WTC11 (cell line): ENCODE data around the gene OCA2. TPM values are rescaled to one million over a fixed set of nuclear protein-coding genes. Genes with fewer than 3 reads are reported as not detected.
"Not testable (repeated sequence)": the region's sequence is repeated elsewhere in the genome, so short reads cannot be mapped to it uniquely, and the experiment has no call there.

Source experiments
- ATAC-seq: fragments of 200-7000 bp; cut with Tn5 transposase; 2 replicates; pipeline ENCODE4 v1.10.0; 2021; ENCODE audit warnings: mild to moderate bottlenecking, moderate library complexity
- CTCF ChIA-PET: fragments of 300-600 bp; sonication (Branson Sonifier 250); formaldehyde crosslinking; loops from one replicate; lab custom pipeline; 2021; ENCODE audit warnings: antibody characterized with exemption; lab: Charles Lee
- POLR2A ChIA-PET: fragments of 350-600 bp; sonication (Branson Sonifier 250); formaldehyde crosslinking; loops from one replicate; lab custom pipeline; 2021; ENCODE audit warnings: antibody characterized with exemption; lab: Charles Lee
- DNase-seq: peaks from one replicate; pipeline ENCODE4 v3.0.0; 2021; ENCODE audit warnings: low spot score
- H3K27ac Mint-ChIP-seq: 2 replicates; pipeline ENCODE4 v1.8.0; 2021; ENCODE audit warnings: mixed read lengths
- H3K27me3 Mint-ChIP-seq: 2 replicates; pipeline ENCODE4 v1.8.0; 2021; ENCODE audit warnings: low read depth, mild to moderate bottlenecking, moderate library complexity, mixed read lengths
- H3K36me3 Mint-ChIP-seq: 2 replicates; pipeline ENCODE4 v1.8.0; 2021; ENCODE audit warnings: mixed read lengths
- H3K4me1 Mint-ChIP-seq: 2 replicates; pipeline ENCODE4 v1.8.0; 2022; ENCODE audit warnings: mixed read lengths
- H3K4me3 Mint-ChIP-seq: 2 replicates; pipeline ENCODE4 v1.8.0; 2021; ENCODE audit warnings: mild to moderate bottlenecking, moderate library complexity, mixed read lengths
- H3K9me3 Mint-ChIP-seq: 2 replicates; pipeline ENCODE4 v1.8.0; 2021; ENCODE audit warnings: mixed read lengths
- CREM ChIP-seq: sonication (generic); formaldehyde crosslinking; IDR thresholded peaks from 2 replicates; pipeline ENCODE4 v1.8.1; 2022; ENCODE audit warnings: mild to moderate bottlenecking, missing genetic modification reagents, moderate library complexity
- E2F4 ChIP-seq: sonication (generic); formaldehyde crosslinking; IDR thresholded peaks from 2 replicates; pipeline ENCODE4 v1.8.1; 2022; ENCODE audit warnings: low read depth, mild to moderate bottlenecking, moderate library complexity, missing genetic modification reagents, borderline replicate concordance
- ELF4 ChIP-seq: sonication (generic); formaldehyde crosslinking; IDR thresholded peaks from 2 replicates; pipeline ENCODE4 v1.8.1; 2022; ENCODE audit warnings: low read depth, mild to moderate bottlenecking, moderate library complexity, missing genetic modification reagents
- KAT7 ChIP-seq: sonication (generic); formaldehyde crosslinking; IDR thresholded peaks from 2 replicates; pipeline ENCODE4 v1.8.1; 2023; ENCODE audit warnings: missing genetic modification reagents, mild to moderate bottlenecking, borderline replicate concordance
- MLX ChIP-seq: sonication (generic); formaldehyde crosslinking; IDR thresholded peaks from 2 replicates; pipeline ENCODE4 v1.8.1; 2023; ENCODE audit warnings: mild to moderate bottlenecking, missing genetic modification reagents, moderate library complexity
- NFATC4 ChIP-seq: fragments of 250-450 bp; sonication (Bioruptor Pico); IDR thresholded peaks from 2 replicates; pipeline ENCODE4 v1.9.0; 2021; ENCODE audit warnings: mild to moderate bottlenecking
- NFE2L1 ChIP-seq: sonication (generic); formaldehyde crosslinking; IDR thresholded peaks from 2 replicates; pipeline ENCODE4 v1.8.1; 2023; ENCODE audit warnings: missing genetic modification reagents
- NFYB ChIP-seq: sonication (generic); formaldehyde crosslinking; conservative IDR thresholded peaks from 2 replicates; pipeline ENCODE4 v1.8.0; 2022; ENCODE audit warnings: low read depth, missing genetic modification reagents
- NR3C1 ChIP-seq: sonication (generic); formaldehyde crosslinking; conservative IDR thresholded peaks from 2 replicates; pipeline ENCODE4 v1.8.1; 2023; ENCODE audit warnings: low read depth, mild to moderate bottlenecking, missing genetic modification reagents
- TEAD1 ChIP-seq: sonication (generic); formaldehyde crosslinking; IDR thresholded peaks from 2 replicates; pipeline ENCODE4 v1.8.0; 2022; ENCODE audit warnings: mild to moderate bottlenecking, missing genetic modification reagents
- TP53 ChIP-seq: sonication (generic); formaldehyde crosslinking; IDR thresholded peaks from 2 replicates; pipeline ENCODE4 v1.8.1; 2023; ENCODE audit warnings: mild to moderate bottlenecking, missing genetic modification reagents
- ZMAT4 ChIP-seq: fragments of 250-450 bp; sonication (Bioruptor Pico); IDR thresholded peaks from 2 replicates; pipeline ENCODE4 v1.9.0; 2021; ENCODE audit warnings: mild to moderate bottlenecking
- ZNF121 ChIP-seq: sonication (generic); formaldehyde crosslinking; IDR thresholded peaks from 2 replicates; pipeline ENCODE4 v1.8.0; 2023; ENCODE audit warnings: missing genetic modification reagents
- ZNF219 ChIP-seq: sonication (generic); formaldehyde crosslinking; IDR thresholded peaks from 2 replicates; pipeline ENCODE4 v1.8.0; 2023; ENCODE audit warnings: missing genetic modification reagents, mild to moderate bottlenecking, borderline replicate concordance
- ZNF396 ChIP-seq: fragments of 250-450 bp; sonication (Bioruptor Pico); IDR thresholded peaks from 2 replicates; pipeline ENCODE4 v1.8.0; 2021; ENCODE audit warnings: mild to moderate bottlenecking, moderate library complexity, borderline replicate concordance
- ZNF416 ChIP-seq: fragments of 250-450 bp; sonication (Bioruptor Pico); IDR thresholded peaks from 2 replicates; pipeline ENCODE4 v1.9.0; 2021; ENCODE audit warnings: mild to moderate bottlenecking, inconsistent platforms
- ZNF423 ChIP-seq: fragments of 250-450 bp; sonication (Bioruptor Pico); IDR thresholded peaks from 2 replicates; pipeline ENCODE4 v2.1.2; 2022; ENCODE audit warnings: mild to moderate bottlenecking, moderate library complexity
- total RNA-seq: library from RNA; stranded (reverse); gene quantifications from 3 replicates; pipeline ENCODE4 v1.2.3, GENCODE V29; 2021
- TF ChIP-seq, protein P1 (sequence below): sonication (generic); formaldehyde crosslinking; IDR thresholded peaks from 2 replicates; pipeline ENCODE4 v1.8.0; 2022; ENCODE audit warnings: missing genetic modification reagents
- TF ChIP-seq, protein P2 (sequence below): sonication (generic); formaldehyde crosslinking; conservative IDR thresholded peaks from 2 replicates; pipeline ENCODE4 v1.8.1; 2022; ENCODE audit warnings: mild to moderate bottlenecking, missing genetic modification reagents
- TF ChIP-seq, protein P3 (sequence below): sonication (generic); formaldehyde crosslinking; IDR thresholded peaks from 2 replicates; pipeline ENCODE4 v1.8.1; 2023; ENCODE audit warnings: mild to moderate bottlenecking, missing genetic modification reagents
- TF ChIP-seq, protein P4 (sequence below): sonication (generic); formaldehyde crosslinking; IDR thresholded peaks from 2 replicates; pipeline ENCODE4 v1.8.1; 2022; ENCODE audit warnings: mild to moderate bottlenecking, missing genetic modification reagents, moderate library complexity, borderline replicate concordance

Gene OCA2
- total RNA-seq, 1 experiment from 2014 or later, result 0.39 TPM

- no peak for DNase-seq
- Mint-ChIP-seq H3K9me3 (peaks cover 18% of the 10 kb centered on the region), H3K4me3 (no peak overlapping the region), H3K27me3 (no peaks in the 10 kb centered on the region), H3K36me3 (no peaks in the 10 kb centered on the region), H3K4me1 (no peaks in the 10 kb centered on the region), H3K27ac (no peak overlapping the region)
- ChIA-PET POLR2A (no interaction called here), CTCF (interaction anchor here (2.2 kb wide), 1 partner anchor 10 kb away, joined by 8 read pairs; no protein-coding TSS in a partner anchor)
- TF ChIP-seq ZNF423 (CRISPR knock-in tag) (no peak), ZNF396 (CRISPR knock-in tag) (no peak), ZNF416 (CRISPR knock-in tag) (no peak), CREM (CRISPR knock-in tag) (no peak), NFE2L1 (CRISPR knock-in tag) (no peak), NFATC4 (CRISPR knock-in tag) (no peak), NR3C1 (CRISPR knock-in tag) (no peak), ZMAT4 (CRISPR knock-in tag) (no peak)
- TF ChIP-seq, protein P1, sequence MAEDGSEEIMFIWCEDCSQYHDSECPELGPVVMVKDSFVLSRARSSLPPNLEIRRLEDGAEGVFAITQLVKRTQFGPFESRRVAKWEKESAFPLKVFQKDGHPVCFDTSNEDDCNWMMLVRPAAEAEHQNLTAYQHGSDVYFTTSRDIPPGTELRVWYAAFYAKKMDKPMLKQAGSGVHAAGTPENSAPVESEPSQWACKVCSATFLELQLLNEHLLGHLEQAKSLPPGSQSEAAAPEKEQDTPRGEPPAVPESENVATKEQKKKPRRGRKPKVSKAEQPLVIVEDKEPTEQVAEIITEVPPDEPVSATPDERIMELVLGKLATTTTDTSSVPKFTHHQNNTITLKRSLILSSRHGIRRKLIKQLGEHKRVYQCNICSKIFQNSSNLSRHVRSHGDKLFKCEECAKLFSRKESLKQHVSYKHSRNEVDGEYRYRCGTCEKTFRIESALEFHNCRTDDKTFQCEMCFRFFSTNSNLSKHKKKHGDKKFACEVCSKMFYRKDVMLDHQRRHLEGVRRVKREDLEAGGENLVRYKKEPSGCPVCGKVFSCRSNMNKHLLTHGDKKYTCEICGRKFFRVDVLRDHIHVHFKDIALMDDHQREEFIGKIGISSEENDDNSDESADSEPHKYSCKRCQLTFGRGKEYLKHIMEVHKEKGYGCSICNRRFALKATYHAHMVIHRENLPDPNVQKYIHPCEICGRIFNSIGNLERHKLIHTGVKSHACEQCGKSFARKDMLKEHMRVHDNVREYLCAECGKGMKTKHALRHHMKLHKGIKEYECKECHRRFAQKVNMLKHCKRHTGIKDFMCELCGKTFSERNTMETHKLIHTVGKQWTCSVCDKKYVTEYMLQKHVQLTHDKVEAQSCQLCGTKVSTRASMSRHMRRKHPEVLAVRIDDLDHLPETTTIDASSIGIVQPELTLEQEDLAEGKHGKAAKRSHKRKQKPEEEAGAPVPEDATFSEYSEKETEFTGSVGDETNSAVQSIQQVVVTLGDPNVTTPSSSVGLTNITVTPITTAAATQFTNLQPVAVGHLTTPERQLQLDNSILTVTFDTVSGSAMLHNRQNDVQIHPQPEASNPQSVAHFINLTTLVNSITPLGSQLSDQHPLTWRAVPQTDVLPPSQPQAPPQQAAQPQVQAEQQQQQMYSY (CRISPR knock-in tag), result no peak
- no peak for ATAC-seq
Observed at GRCh38 chr15:28012231-28012630, 86.9 kb downstream of the OCA2 start.

DNA sequence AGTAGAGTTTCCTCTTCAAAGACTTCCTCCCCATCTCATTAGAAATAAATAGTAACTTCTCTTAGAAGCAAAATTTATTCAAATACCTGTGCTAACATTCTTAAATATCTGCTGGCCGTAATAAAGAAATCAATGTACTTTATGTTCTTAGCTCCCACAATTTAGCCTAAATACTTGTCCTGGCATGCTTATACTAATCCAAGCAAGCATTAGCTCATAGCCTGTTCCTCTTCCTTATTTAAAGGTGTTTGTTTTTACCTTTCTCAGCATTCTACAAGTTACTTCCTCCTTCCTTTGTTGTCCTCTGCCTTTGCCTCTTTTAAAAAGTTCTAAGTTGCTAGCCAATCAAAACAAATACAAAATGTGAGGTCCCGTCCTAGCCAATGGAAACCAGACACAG lies 90.9 kb downstream of the OCA2 start:
- H3K27ac Mint-ChIP-seq, DNase-seq, ATAC-seq, H3K27me3 Mint-ChIP-seq, H3K4me3 Mint-ChIP-seq, H3K4me1 Mint-ChIP-seq, H3K36me3 Mint-ChIP-seq, POLR2A ChIA-PET: not testable (repeated sequence)
- CTCF ChIA-PET, result interaction anchor here (2.0 kb wide), 1 partner anchor 14 kb away, joined by 6 read pairs; no protein-coding TSS in a partner anchor
- peaks cover 18% of the 10 kb centered on the region for H3K9me3 Mint-ChIP-seq

DNA sequence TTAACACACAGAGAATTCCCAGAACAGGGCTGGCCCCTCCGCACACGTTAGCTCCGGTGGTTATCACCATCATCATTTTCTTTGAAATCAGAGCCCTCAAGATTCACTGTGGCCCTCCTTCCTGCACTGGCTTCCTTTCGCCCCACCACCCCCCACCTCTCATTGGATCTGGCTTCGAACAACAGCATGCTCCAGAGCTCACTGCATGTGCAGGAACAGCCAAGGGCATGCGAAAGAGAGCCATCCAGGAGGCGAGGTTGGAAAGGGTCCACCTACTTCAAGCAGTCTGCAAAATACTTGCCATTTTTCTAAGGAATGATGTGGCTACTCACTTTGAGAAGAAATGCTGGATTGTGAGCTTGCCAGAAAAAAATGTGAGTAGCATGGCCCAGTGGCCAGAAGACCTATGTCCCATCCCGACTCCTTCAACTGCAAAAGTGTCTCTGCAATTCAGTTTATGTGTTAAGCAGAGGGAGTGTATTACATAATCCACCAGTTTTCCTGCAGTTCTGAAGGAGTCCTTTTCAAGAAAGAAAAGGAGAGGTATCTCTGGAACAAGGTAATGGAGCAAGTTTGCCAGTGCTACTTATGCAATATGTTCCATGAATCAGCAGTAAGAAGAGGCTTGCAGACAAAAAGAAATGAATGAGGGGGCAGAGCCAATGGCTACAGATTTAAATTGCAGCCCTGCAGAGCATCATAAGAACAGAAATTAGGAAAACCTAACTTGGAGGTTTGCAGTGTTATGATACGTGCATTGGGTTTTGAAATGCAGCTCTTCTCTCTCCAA lies 92.8 kb downstream of the OCA2 start:
- H3K4me1 Mint-ChIP-seq, result no peaks in the 10 kb centered on the region
- no peak for TF ChIP-seq TP53
- no peak for TF ChIP-seq ELF4 (CRISPR knock-in tag)
- TF ChIP-seq, protein P2, sequence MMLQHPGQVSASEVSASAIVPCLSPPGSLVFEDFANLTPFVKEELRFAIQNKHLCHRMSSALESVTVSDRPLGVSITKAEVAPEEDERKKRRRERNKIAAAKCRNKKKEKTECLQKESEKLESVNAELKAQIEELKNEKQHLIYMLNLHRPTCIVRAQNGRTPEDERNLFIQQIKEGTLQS (CRISPR knock-in tag), result no peak
- no peak for TF ChIP-seq TEAD1 (CRISPR knock-in tag)
- TF ChIP-seq NFYB (CRISPR knock-in tag), result no peak
- TF ChIP-seq, protein P3, sequence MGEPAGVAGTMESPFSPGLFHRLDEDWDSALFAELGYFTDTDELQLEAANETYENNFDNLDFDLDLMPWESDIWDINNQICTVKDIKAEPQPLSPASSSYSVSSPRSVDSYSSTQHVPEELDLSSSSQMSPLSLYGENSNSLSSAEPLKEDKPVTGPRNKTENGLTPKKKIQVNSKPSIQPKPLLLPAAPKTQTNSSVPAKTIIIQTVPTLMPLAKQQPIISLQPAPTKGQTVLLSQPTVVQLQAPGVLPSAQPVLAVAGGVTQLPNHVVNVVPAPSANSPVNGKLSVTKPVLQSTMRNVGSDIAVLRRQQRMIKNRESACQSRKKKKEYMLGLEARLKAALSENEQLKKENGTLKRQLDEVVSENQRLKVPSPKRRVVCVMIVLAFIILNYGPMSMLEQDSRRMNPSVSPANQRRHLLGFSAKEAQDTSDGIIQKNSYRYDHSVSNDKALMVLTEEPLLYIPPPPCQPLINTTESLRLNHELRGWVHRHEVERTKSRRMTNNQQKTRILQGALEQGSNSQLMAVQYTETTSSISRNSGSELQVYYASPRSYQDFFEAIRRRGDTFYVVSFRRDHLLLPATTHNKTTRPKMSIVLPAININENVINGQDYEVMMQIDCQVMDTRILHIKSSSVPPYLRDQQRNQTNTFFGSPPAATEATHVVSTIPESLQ (CRISPR knock-in tag), result no peak
- TF ChIP-seq MLX (CRISPR knock-in tag), result no peak
- no peak for TF ChIP-seq ZNF121 (CRISPR knock-in tag)
- TF ChIP-seq KAT7 (CRISPR knock-in tag), result no peak
- no peak for TF ChIP-seq E2F4 (CRISPR knock-in tag)
- no peak for TF ChIP-seq ZNF219
- TF ChIP-seq, protein P4, sequence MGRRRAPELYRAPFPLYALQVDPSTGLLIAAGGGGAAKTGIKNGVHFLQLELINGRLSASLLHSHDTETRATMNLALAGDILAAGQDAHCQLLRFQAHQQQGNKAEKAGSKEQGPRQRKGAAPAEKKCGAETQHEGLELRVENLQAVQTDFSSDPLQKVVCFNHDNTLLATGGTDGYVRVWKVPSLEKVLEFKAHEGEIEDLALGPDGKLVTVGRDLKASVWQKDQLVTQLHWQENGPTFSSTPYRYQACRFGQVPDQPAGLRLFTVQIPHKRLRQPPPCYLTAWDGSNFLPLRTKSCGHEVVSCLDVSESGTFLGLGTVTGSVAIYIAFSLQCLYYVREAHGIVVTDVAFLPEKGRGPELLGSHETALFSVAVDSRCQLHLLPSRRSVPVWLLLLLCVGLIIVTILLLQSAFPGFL (CRISPR knock-in tag), result no peak

More for the DNA sequence above, 92.8 kb downstream of the OCA2 start:
- ChIA-PET POLR2A (no interaction called here), CTCF (interaction anchor here (1.0 to 2.0 kb wide), 2 partner anchors 15 to 326 kb away, joined by 3 to 6 read pairs; no protein-coding TSS in a partner anchor)
- H3K9me3 Mint-ChIP-seq, result peaks cover 18% of the 10 kb centered on the region
- no peak overlapping the region for H3K4me3 Mint-ChIP-seq
- ATAC-seq (no peak), DNase-seq (no peak)
- H3K27me3 Mint-ChIP-seq, result no peaks in the 10 kb centered on the region
- H3K36me3 Mint-ChIP-seq, result no peaks in the 10 kb centered on the region
- H3K27ac Mint-ChIP-seq, result no peak overlapping the region
